Left ventricle myocardium superior (tissue), 1 donor: ENCODE measurements around the gene NUDT6. TPM values are rescaled to one million over a fixed set of nuclear protein-coding genes. Genes with fewer than 3 reads are reported as not detected.
"Not testable (repeated sequence)": the region's sequence is repeated elsewhere in the genome, so short reads cannot be mapped to it uniquely, and the experiment has no call there.

Experiments
- ATAC-seq: fragments of 200-7000 bp; cut with Tn5 transposase; one replicate; pipeline ENCODE4 v1.9.1; 2020; ENCODE audit warnings: mild to moderate bottlenecking, moderate library complexity
- DNase-seq: peaks from one replicate; pipeline ENCODE4 v3.0.0-alpha.2; 2020
- intact Hi-C: fragments of 100-400 bp; cut with micrococcal nuclease; formaldehyde crosslinking; loops from one replicate; pipeline ENCODE4 v1.11.0; 2022
- long read RNA-seq: library from polyadenylated mRNA; unstranded; transcript quantifications from one replicate; pipeline ENCODE4 v2.0.0, GENCODE V29; 2021
- total RNA-seq: library from RNA; stranded (reverse); fragmentation: NEBNext Ultra II Directional; extraction: Animal tissue kit (Norgen Biotek cat#: 25700); gene quantifications from one replicate; pipeline ENCODE4 v1.2.1, GENCODE V29; 2021
- donor health status: DM: no; HTN: yes; CAD: no; lungs with severe emphysema.

The NUDT6 gene, protein sequence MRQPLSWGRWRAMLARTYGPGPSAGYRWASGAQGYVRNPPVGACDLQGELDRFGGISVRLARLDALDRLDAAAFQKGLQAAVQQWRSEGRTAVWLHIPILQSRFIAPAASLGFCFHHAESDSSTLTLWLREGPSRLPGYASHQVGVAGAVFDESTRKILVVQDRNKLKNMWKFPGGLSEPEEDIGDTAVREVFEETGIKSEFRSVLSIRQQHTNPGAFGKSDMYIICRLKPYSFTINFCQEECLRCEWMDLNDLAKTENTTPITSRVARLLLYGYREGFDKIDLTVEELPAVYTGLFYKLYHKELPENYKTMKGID
- total RNA-seq, result 11.9 TPM
- long read RNA-seq, transcript NUDT6-201 (5 exons, 1,169 nt), result major isoform, 14 of 17 reads
- long read RNA-seq, partial matches to known transcripts, result 0 of 17 reads
- long read RNA-seq, other reads (novel, unspliced or antisense), result 3 of 17 reads

DNA sequence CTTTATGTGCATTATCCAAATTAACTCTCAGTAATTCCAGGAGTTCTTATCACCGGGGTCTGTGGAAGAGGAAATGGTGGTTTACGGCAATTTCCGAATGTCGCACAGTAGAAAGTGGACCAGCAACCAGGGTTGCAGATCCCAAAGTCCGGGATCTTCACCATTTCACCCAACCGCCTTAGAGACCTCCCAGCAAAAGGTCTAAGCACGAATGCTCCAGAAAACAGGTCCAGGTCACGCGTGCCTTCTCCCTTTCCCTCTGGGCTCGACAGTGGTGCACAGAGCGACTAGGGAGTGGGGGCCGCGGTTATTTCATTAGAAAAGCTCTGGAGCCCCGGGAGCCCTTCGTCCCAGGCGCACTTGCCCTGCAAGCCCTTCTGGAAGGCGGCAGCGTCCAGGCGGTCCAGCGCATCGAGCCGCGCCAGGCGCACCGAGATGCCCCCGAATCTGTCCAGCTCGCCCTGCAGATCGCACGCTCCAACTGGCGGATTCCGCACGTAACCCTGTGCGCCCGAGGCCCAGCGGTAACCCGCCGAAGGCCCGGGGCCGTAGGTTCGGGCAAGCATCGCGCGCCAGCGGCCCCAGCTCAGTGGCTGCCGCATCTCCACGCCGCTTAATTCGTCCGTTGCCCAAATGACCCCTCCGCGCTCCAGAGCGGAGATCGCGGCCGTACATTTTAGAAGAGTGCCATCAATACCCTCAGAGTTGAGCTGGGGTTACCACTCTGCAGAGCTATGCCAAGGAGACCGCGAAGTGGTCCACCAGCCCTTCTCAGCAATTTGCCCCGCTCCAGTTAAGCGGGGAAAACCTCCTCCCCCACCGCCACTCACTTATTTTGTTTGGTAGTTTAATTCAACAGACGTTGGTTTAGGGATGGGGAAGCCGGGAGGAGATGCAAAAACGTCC lies at the start of gene NUDT6:
Gene NUDT6, minus strand, starts transcription at position 627 of the 906 bp plus-strand sequence. Its CDS starts 25 bp downstream, at position 602.
- DNase-seq, result peak; percentile 80
- intact Hi-C loops, result loop anchor here (10.0 kb wide), 1 partner anchor 317 kb away; no protein-coding TSS in a partner anchor
- ATAC-seq, result peak; percentile 97

DNA sequence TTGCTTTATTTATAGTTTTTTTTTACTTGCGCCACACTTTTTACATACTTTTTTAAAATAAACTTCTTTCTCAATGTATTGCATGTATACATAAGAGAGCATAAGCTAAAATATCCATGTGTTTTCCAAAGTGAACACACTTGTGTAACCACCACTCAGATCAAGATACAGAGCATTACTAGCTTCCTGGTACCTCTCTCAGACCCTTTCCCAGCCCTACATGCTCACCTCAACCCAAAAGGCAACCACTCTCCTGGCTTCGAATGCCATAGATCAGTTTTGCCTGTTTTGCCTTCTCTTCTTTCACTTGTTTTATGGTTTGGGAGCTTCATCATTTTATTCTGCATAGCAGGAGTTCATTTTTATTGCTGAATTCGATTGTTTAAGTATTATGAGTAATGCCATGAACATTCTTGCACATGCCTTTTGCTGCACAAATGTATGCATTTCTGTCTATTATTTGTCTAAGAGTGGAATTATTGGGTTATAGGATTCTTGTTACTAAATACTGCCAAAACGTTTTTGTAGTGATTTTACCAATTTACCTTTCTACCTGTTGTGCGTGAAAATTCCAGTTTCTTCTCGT lies 45.9 kb upstream of the NUDT6 start:
- ATAC-seq (no peak), DNase-seq (no peak)
- intact Hi-C loops, result no loop called here

DNA sequence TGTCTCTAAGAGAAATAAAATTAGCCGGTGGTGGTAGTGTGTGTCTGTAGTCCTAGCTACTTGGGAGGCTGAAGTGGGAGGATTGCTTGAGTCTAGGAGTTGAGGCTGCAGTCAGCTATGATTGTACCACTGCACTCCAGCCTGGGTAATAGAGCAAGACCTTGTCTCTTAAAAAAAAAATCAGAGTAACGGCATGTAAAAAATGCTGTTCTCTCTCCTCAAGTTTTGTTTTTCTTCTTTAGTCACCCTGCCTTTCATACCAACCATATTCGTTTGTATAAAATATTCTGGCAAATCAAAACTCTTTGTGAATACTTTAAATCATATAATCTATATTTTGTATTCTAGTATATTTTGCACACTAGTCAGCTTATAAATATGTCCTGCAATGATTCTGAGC lies 44.8 kb upstream of the NUDT6 start:
- intact Hi-C loops, result no loop called here
- ATAC-seq (no peak), DNase-seq (no peak)

DNA sequence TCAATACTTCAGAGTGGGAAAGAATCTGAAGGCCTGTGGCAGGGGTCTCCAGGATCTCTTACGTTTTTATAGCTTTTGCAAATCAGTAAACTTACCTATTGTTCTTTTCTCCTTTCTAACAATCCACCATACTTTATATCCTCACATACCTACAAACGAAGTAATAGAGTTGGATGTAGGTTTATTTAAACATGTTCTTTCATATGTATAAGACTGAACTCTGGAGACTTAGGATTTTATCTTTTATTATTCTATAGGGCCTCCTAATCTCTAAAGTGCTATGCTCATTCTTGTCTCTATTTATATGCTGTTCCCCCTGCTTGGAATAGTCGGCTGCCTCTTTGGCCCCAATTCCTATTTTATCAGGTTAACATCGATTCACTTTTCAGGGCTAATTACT lies 43.8 kb upstream of the NUDT6 start:
- DNase-seq (no peak), ATAC-seq (no peak)
- intact Hi-C loops, result no loop called here

DNA sequence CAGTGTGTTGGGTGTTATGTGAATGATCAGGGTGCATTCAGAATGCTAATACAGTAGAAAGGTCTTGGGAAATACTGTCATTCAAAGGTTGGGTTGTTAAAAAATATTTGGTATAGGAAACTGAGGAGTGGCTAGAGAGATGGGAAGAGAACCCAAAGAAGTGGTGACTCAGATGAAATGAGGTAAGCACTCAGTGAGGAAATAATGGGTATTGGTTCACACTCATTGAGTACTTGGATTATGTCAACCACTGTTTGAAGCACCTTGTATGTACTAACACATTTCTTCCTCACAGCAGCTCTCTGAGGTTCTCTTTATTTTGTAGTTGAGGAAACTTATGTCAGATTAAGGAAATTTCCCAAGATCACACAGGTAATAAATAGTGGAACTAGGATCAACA lies 40.8 kb upstream of the NUDT6 start:
- DNase-seq (no peak), ATAC-seq (no peak)
- intact Hi-C loops, result no loop called here

DNA sequence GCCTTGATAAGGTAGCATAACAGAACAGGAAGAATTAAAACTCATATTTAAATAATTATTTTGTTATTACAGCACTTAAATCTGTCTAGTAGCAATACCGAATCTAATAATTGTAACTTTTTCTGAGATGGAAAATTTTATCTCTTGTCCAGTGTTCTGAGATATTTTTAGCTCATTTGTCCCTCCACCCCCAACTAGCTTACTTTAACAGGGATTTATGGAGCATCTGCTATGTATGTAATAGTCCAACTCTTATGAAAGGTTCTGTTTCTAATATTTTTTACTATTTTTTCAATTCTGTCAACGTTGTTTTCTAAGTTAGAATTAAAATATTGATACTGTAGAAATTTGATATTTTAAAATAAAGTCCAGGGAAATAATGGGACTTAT lies 38.2 kb upstream of the NUDT6 start:
- DNase-seq, result no peak
- ATAC-seq, result no peak
- intact Hi-C loops, result no loop called here

DNA sequence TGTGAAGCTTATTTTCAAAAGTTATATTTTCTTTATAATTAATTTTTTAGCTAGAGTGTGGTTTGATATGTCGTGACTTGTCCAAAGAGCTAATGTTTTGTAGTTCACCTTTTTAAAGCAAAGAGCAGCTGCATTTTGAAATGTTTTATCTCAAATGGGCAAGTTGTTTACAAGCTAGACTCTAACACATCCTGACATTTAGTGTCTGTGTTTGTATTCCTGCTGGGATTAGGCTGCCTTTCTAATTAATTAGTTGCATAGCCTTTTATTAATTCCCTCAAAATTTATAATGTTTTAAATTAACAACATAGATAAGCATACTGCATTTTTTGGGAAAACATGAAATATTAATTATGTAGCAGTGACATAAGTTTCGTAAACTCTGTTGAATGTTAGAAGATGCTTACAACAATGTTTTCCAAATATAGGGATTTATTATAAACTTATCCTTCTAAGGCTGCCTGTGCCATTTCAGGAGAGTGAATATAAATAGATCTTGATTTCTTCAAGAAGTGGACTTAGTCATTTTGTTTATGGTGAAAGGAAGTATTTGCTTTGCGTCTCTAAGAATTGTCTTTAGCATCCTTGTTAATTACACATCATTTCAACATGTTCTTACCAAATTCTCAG lies 37.7 kb upstream of the NUDT6 start:
- intact Hi-C loops, result no loop called here
- ATAC-seq (no peak), DNase-seq (no peak)

DNA sequence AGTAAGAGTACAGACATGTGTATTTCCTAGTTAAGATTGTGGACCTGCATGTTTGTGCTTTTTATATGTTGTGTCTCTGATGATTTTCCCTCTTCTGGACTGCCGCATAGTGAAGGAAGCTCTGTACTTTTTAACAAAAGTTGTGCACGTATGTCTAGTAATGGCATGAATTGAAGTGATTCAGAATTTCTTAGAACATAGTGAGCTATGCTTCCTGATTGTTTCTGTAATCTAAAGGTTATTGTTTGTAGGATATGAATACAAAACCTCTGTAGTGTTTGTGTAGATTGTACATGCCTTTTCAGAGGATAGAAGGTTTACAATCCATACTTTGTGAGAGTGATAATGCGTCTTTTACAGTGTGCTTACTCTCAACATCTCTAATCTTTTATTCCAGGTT lies 37.0 kb upstream of the NUDT6 start:
- DNase-seq (no peak), ATAC-seq (no peak)
- intact Hi-C loops, result no loop called here

DNA sequence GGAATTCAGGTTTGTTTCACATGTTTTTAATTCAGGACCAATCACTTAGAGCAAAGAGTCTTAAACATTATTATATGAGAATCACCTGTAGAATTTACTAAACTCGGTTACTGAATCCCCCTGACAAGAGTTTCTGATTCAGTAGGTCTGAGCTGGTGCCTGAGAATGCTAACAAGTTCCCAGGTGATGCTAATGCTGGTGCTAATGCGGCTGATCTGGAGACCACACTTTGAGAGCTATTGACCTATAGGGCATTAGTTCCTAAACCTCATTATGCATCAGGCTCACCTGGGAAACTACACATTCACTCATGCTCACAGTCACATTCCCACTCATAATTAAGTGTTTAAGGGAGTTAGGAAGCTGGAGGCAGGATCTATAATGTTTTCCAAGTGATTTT lies 36.1 kb upstream of the NUDT6 start:
- no peak for DNase-seq
- ATAC-seq, result no peak
- intact Hi-C loops, result no loop called here

DNA sequence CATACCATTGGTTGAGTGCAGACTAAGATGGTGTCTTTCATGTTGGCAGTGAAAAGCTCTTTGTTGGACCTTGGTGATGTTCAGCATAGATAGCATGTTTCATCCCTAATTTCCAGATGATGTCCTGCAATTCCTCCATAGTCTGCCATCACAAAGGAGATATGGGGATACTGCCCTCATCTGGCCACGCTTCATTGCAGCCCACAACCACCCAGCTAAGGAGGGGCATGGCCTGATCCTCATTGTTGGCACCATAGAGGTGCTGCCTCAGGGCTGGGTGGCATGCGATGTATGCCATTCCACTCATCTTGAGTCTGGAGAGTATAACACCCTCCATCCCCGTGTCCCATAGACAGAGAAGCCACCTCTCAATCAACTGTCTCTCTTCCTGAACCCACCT lies 31.5 kb upstream of the NUDT6 start:
- ATAC-seq (no peak), DNase-seq (no peak)
- intact Hi-C loops, result no loop called here

DNA sequence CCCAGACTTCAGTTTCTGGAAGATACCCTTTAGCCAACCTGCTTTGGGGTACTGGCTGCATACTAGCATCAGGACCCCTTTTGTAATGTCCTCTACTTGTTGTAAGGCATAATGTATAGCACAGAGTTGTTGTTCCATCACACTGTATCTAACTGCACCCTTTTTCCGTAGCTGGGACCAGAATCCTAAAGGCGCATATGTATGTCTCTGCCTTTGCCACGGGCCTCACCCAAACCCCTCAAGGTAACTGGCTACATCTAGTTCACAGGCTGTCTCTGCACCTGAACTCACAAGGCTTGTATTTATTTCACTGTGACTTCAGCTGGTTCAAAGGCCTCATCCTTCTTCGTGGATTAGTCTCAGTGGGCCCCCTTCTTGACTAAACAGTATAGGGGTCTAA lies 29.6 kb upstream of the NUDT6 start:
- intact Hi-C loops, result no loop called here
- ATAC-seq (no peak), DNase-seq (no peak)

DNA sequence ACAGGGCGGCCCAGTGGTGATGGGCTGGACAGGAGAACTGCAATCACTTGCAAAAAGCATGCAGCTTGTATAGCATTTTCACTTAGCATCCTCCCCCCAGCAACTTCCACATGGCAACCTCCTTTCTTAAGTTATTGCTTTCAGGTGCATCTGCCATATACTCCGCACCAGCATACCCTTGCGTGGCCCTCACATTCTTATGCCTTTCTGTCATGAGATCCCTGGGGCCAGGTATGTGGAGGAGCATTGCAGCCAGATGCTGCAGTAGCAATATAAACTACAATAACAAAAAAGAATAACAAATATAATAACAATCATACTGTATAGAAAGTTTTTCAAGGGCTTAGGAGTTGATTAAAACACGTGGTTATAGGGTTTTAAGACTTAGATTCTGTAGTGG lies 26.3 kb upstream of the NUDT6 start:
- DNase-seq (no peak), ATAC-seq (no peak)
- intact Hi-C loops, result no loop called here

DNA sequence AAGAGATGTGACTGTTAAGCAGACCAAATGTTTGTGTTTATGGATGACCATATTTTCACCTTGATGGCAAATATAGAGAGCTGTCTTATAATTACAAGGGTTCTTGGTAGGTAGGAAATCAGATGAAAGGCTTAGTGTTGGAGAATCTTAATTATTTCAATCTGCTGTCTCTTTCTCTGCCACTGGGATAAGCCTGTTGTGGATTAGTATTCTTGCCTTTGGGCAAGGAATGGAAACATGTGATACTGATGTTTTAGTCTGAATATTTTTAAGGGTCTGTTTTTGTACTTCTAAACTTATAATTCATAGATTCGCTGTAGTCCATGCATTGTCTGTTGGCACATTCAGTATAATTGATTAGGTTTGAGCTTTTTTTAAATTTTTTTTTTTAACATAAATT lies 23.7 kb upstream of the NUDT6 start:
- no peak for ATAC-seq

DNA sequence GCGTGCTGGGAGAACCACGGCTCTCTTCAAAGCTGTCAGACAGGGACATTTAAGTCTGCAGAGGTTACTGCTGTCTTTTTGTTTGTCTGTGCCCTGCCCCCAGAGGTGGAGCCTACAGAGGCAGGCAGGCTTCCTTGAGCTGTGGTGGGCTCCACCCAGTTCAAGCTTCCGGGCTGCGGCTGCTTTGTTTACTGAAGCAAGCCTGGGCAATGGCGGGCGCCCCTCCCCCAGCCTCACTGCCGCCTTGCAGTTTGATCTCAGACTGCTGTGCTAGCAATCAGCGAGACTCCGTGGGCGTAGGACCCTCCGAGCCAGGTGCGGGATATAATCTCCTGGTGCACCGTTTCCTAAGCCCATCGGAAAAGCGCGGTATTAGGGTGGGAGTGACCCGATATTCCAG lies 22.7 kb upstream of the NUDT6 start:
- ATAC-seq, DNase-seq, intact Hi-C loops: not testable (repeated sequence)

More for the DNA sequence above, 23.7 kb upstream of the NUDT6 start:
- intact Hi-C loops, result no loop called here
- DNase-seq, result no peak

DNA sequence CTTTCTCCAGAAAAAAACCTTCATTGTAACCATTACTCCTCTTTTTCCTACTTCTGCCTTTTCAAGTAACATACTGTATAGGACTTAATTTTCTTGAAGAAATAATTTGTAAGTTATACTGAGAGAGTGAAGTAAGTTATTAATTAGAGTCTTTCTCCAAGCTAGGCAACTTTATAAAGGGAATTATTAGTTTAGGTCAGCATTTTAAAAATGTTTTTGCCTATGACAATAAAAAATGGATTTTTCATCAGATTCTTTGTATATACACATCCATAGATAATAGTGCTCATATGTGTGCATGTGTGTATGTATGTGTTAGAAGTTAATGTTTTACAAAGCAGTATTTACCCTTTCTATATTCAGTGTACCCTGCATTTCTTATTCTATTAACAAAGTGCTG lies 10.4 kb upstream of the NUDT6 start:
- intact Hi-C loops, result loop anchor here (5.0 kb wide), 1 partner anchor 175 kb away; no protein-coding TSS in a partner anchor
- DNase-seq, result no peak
- no peak for ATAC-seq

DNA sequence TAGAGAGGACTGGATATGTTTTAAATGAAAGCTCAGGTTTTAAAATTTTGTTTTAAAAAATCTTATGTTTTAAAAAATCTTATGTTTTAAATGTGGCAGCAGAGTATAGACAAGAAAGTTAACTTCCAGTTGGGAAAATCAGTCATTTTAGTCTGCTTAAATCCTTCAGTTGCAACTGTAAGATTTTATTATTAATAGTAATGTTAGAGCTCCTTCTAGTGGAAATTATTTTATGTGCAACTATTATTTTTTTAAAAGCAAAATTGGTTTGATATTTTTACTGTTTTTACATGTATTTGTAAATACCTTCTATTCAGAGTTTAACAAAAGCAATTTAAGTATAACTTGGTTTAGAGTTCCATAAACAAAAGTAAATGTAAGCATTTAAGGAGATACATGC lies 8.5 kb upstream of the NUDT6 start:
- DNase-seq, result no peak
- intact Hi-C loops, result loop anchor here (5.0 kb wide), 1 partner anchor 174 kb away; no protein-coding TSS in a partner anchor
- ATAC-seq, result no peak

DNA sequence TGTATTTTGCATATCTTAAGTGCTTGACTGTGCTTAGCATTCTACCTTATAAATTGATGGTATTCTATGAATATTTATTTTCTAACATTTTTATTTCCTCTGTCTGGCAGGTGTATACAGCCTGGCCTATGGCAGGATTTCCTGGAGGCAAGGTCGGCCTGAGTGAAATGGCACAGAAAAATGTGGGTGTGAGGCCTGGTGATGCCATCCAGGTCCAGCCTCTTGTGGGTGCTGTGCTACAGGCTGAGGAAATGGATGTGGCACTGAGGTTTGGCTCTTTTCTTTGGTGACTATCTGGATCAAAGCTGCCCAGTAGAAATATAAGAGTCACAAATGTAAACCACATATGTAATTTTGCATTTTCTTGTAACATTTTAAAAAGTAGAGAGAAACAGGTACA lies 6.5 kb upstream of the NUDT6 start:
- intact Hi-C loops, result loop anchor here (10.0 kb wide), 1 partner anchor 324 kb away; no protein-coding TSS in a partner anchor

DNA sequence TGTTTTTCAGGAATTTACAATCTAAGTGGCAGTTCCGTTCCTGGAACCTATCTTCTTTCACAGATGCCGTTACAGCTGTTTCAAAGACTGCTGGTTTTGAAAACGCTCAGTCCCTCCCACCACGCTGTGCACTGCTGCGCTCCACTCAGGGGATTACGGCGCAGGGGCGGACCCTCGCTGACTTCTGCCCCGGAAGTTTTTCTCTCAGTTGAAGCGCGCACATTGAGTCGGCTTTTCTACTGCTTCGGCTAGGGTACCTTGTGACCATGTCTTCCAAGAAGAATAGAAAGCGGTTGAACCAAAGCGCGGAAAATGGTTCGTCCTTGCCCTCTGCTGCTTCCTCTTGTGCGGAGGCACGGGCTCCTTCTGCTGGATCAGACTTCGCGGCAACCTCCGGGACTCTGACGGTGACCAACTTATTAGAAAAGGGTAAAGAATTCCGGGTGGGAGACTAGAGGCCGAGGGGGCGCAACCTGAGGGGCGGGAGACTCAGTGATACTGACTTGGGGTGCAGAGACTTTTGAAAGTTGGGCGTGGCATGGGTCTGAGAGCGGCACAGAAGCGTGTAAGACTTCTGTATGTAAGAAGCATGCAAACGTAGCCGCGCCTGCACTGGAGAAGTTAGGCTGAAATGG lies 597 bp upstream of the NUDT6 start:
- intact Hi-C loops, result loop anchor here (10.0 kb wide), 1 partner anchor 318 kb away; no protein-coding TSS in a partner anchor
- DNase-seq (peak; percentile 84), ATAC-seq (peak; percentile 98)

More for the DNA sequence above, 6.5 kb upstream of the NUDT6 start:
- DNase-seq (no peak), ATAC-seq (no peak)

DNA sequence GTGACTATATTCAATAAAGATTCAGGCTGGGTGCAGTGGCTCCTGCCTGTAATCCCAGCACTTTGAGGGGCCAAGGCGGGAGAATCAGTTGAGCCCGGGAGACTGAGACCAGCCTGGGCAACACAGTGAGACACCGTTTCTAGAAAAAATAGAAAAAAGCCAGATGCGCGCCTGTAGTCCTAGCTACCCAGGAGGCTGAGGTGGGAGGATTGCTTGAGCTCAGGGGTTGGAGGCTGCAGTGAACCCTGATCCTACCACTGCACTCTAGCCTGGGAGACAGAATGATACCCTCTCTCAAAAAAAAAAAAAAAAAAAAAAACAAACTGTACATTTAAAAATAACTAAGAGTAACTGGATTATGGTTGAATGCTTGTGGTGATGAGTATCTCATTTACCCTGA lies 1.1 kb downstream of the NUDT6 start:
- no peak for DNase-seq
- ATAC-seq, result no peak
- intact Hi-C loops, result loop anchor here (10.0 kb wide), 1 partner anchor 316 kb away; no protein-coding TSS in a partner anchor
